Heart right ventricle (tissue), 16 donors: ENCODE results near the gene SMYD3. TPM values are rescaled to one million over a fixed set of nuclear protein-coding genes. Genes with fewer than 3 reads are reported as not detected.

ENCODE experiments used
- ATAC-seq, 8 donors: fragments of 200-7000 bp; cut with Tn5 transposase; one replicate each; pipeline ENCODE4 v1.9.1; 2020; ENCODE audit warnings: mild to moderate bottlenecking in 8 of 8, moderate library complexity in 8 of 8, moderate number of reproducible peaks in 1 of 8
- DNase-seq, 2 donors: peaks; one replicate each; pipeline ENCODE4 v3.0.0-alpha.2; 2020
- H3K27ac ChIP-seq, 10 donors: fragments of 200-600 bp; sonication (generic) in 2 of 10; one replicate each; pipeline versions ENCODE4 v1.5.0 to v1.8.0; 2020 to 2022; ENCODE audit warnings: mild to moderate bottlenecking in 3 of 10
- H3K27me3 ChIP-seq, 7 donors: fragments of 200-600 bp; one replicate each; pipeline ENCODE4 v1.8.0; 2021 to 2022; ENCODE audit warnings: mild to moderate bottlenecking in 2 of 7
- H3K36me3 ChIP-seq, 9 donors: fragments of 200-600 bp; sonication (generic) in 1 of 9; one replicate each; pipeline versions ENCODE4 v1.5.0 to v1.8.0; 2020 to 2022; ENCODE audit warnings: mild to moderate bottlenecking in 2 of 9
- H3K4me1 ChIP-seq, 9 donors: fragments of 200-600 bp; sonication (generic) in 1 of 9; one replicate each; pipeline versions ENCODE4 v1.5.0 to v1.8.0; 2020 to 2022; ENCODE audit warnings: mild to moderate bottlenecking in 4 of 9
- H3K4me3 ChIP-seq, 10 donors: fragments of 200-600 bp; sonication (generic) in 2 of 10; one replicate each; pipeline versions ENCODE4 v1.5.0 to v1.8.0; 2020 to 2022; ENCODE audit warnings: mild to moderate bottlenecking in 7 of 10, moderate library complexity in 2 of 10
- H3K9me3 ChIP-seq, 11 donors: fragments of 200-600 bp in 10 of 11; sonication (generic) in 2 of 11; one replicate each; pipeline versions ENCODE4 v1.5.0 to v1.8.0; 2013 to 2022; ENCODE audit warnings: mild to moderate bottlenecking in 2 of 11, control low read depth in 1 of 11, moderate library complexity in 1 of 11
- CTCF ChIP-seq, 9 donors: fragments of 200-600 bp; sonication (generic) in 2 of 9; IDR thresholded peaks; one replicate each; pipeline versions ENCODE4 v1.5.0 to v1.8.0; 2021 to 2022; ENCODE audit warnings: antibody characterized with exemption in 9 of 9, mild to moderate bottlenecking in 5 of 9, moderate library complexity in 1 of 9
- WGBS, 2 donors: extraction: QIAGEN DNeasy Blood & Tissue Kit; methylation state at CpG; one replicate each; pipeline ENCODE4 v1.1.7; 2013; ENCODE audit warnings: inconsistent platforms in 1 of 2; 5-methylcytosine and 5-hydroxymethylcytosine counted together
- intact Hi-C, 10 donors: fragments of 100-400 bp; cut with DNase I; formaldehyde crosslinking; loops; one replicate each; pipeline versions ENCODE4 v1.11.1 to v1.14.2; 2022
- polyA plus RNA-seq, 2 donors: library from polyadenylated mRNA; stranded (reverse); fragments of 200-250 nt; gene quantifications; one replicate each; pipeline ENCODE4 v1.2.3, GENCODE V29; 2013
- total RNA-seq, 10 donors: library from RNA; stranded (reverse); fragmentation: NEBNext Ultra II Directional in 3 of 10; extraction: Animal tissue kit (Norgen Biotek cat#: 25700) in 3 of 10; gene quantifications; one replicate each; pipeline versions ENCODE4 v1.2.1 to v1.2.4, GENCODE V29; 2021 to 2023
- donor health status: Arrhythmogenic right ventricular cardiomyopathy.
- donor health status: ischemic (EF 13 %, LVEDD 7.1; RV severe dilation, severe dysfunction).
- donor health status: healthy with polysubstance abuse.
- donor health status: DM: no; HTN: yes; CAD: no.
- donor health status: DM: no; HTN: no; CAD: no.
- donor health status: ischemic (EF 25% LVEDD 6.9; RV normal size, moderate dysfunction).
- donor health status: ischemic (EF 25% LVEDD 5.7; RV mildly dilated, moderate dysfunction).
- donor health status: healthy.
- donor health status: DM: yes; HTN: yes; CAD: no.
- donor health status: Ischemic cardiomyopathy.
- donor health status: ischemic (EF 35%, LVEDD 5.7; RV mildly dilated, moderate dysfunction).
- donor health status: nonischemic (EF 11% LVEDD 7.7; RV severe dilation, severe dysfunction).
- donor health status: DM: yes; HTN: yes; CAD: no.
- donor health status: PGD.
- donor health status: ischemic (EF 29% LVEDD 5.4; RV normal size, mild dysfunction).
- donor health status: nonischemic (EF 23%, LVEDD 6.1; RV moderate dilation, normal function).

The SMYD3 gene
- total and polyA plus RNA-seq, 12 donors, result 5.9 to 13.9 (median 8.1) TPM

DNA sequence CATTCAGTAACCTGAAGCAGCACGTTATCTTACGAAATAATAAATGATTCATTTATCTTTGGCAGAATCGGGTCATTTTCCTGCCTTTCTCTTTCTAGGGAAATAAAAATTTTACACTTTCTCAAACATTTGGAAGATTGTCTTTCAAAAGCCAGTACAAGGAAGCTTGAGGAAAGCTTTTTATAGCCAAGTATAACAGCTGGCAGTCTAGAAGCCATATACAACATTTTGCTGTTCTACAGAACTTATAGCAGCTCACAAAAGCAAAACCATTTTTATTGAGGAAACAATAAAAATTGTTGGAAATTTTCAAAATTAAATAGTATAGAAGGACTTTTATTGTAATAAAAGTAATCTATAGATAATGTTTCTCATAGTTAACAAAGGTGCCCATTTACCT is 448.6 kb downstream of the SMYD3 start:
- no peaks in the 10 kb centered on the region for H3K27me3 ChIP-seq
- H3K4me3 ChIP-seq, result no peak overlapping the region
- peaks cover 0 to 10% (median 0%) of the 10 kb centered on the region in 11 donors for H3K9me3 ChIP-seq
- H3K27ac ChIP-seq, result no peak overlapping the region
- ATAC-seq (no peak), DNase-seq (no peak)
- intact Hi-C loops, result no loop called here
- WGBS, 2 donors, result 71 to 77% methylated on average over 3 of the region's 3 CpGs
- no peaks in the 10 kb centered on the region for H3K36me3 ChIP-seq
- TF ChIP-seq CTCF (IDR thresholded peaks at IDR 0.05), result no peak
- peaks cover 0 to 9% (median 0%) of the 10 kb centered on the region in 9 donors for H3K4me1 ChIP-seq

GRCh38 chr1:246052603-246053002 is 454.5 kb downstream of the SMYD3 start:
- no peak overlapping the region for H3K4me3 ChIP-seq
- no peak overlapping the region for H3K27ac ChIP-seq
- ATAC-seq, result no peak

DNA sequence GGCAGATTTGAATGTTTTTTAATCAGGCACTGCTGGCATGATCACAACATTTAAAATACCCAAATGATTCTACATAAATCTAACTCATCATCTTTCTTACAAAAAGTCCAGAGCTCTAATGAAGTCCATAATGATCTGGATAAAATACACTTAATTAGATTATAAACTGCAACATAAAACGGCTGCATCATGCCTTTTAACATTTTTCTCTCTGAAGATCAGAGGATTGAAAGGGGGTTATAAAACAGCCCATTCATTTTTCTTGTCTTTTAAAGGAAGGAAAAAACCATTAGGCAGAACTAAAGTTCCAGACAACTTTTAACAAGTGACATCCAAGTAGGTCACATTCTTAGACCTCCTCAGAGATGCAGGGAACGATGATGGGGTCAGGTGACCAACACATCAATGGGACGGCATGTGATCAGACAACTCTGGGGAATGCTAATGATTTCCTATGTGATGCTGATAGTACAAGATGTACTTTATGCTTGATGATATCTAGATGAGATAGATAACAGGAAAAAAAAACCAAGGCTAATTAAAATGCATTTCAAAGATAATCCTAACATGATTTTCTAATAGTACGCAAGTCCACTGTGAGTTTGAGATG is 455.1 kb downstream of the SMYD3 start:
- WGBS, 2 donors, result 72 to 79% methylated on average over 4 of the region's 4 CpGs
- intact Hi-C loops, result no loop called here
- Histone ChIP-seq H3K4me3 (no peak overlapping the region), H3K36me3 (no peaks in the 10 kb centered on the region), H3K27ac (no peak overlapping the region), H3K9me3 (peaks cover 0 to 11% (median 0%) of the 10 kb centered on the region in 11 donors), H3K4me1 (no peaks in the 10 kb centered on the region), H3K27me3 (no peaks in the 10 kb centered on the region)
- no peak for TF ChIP-seq CTCF (IDR thresholded peaks at IDR 0.05)
- no peak for DNase-seq
- ATAC-seq, result no peak

More at GRCh38 chr1:246052603-246053002, 454.5 kb downstream of the SMYD3 start:
- Histone ChIP-seq H3K9me3 (peaks cover 0 to 11% (median 0%) of the 10 kb centered on the region in 11 donors), H3K27me3 (no peaks in the 10 kb centered on the region), H3K4me1 (no peaks in the 10 kb centered on the region), H3K36me3 (no peaks in the 10 kb centered on the region)
- no peak for DNase-seq
- 92% methylated on average over 2 of the region's 2 CpGs for WGBS, 2 donors
- TF ChIP-seq CTCF (IDR thresholded peaks at IDR 0.05), result no peak
- intact Hi-C loops, result no loop called here

- H3K27ac ChIP-seq, result no peak overlapping the region
- DNase-seq, result no peak
- 76 to 81% methylated on average over 5 of the region's 5 CpGs for WGBS, 2 donors
- no peaks in the 10 kb centered on the region for H3K27me3 ChIP-seq
- H3K36me3 ChIP-seq, result no peaks in the 10 kb centered on the region
- intact Hi-C loops, result no loop called here
- H3K9me3 ChIP-seq, result peaks cover 0 to 4% (median 0%) of the 10 kb centered on the region in 11 donors
- ATAC-seq, result no peak
- TF ChIP-seq CTCF (IDR thresholded peaks at IDR 0.05), result no peak
- no peak overlapping the region for H3K4me3 ChIP-seq
- H3K4me1 ChIP-seq, result no peaks in the 10 kb centered on the region
These were observed 458.4 kb downstream of the SMYD3 start for GRCh38 chr1:246048693-246049092.
